ENCODE measurements around the gene LETMD1.
"Not testable (repeated sequence)": the region's sequence is repeated elsewhere in the genome, so short reads cannot be mapped to it uniquely, and the experiment has no call there.

Gene LETMD1

DNA sequence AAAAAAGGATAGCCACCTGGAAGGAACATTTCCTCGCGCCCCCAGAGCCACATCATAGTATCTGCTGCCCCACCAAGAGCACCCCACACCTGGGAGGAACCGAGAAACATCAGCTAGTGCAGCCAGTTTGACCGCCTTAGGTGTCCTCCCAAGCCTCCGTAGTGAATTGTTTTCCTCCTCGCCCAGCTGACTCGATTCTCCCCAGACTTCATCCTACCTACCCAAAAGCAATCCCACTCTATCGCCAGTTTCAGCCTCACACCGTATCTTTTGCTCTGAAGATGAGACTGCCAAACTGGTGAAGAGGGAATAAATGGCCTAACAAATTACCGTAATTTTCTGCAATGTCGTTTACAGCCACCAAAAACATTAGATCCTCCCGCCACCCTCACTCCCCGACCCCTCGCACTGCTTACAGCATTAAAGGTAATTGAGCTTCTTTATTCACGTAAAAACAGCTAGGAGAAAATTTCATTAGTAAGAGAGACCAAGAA lies 20.7 kb upstream of the LETMD1 start:
- no peak for FAIRE-seq

DNA sequence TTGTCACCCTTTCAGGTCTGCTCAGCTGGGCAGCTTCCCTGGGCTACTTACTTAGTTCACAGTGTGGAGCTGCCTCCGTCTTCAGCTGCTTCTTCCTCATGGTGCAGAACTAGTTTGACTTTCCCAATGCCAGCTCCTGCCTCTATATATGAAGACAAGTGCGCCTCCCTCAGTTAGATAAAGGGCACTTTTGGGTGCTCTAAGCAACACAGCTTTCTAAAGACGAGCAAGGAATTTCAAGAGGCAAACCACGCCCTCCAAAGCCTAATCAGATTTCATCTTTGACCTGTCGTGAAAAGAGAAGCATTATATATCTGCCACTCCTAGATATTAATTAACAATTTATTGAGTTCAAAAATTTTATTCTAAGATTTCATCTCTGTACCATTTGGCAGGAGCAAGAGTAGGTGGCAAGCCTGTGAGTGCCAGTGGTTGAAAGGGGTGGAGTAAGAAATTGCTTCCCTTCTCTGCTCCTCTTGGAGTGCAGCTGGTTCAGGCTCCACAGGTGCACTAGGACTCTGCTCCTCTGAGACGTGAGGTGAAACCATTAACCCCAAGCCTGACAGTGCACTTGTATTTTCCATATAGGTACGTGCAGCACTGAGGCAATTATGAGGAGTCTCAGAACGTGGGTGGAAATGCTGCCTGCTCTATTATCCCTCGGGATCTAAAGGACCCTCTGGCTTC lies 19.9 kb upstream of the LETMD1 start:
- no peak for FAIRE-seq

DNA sequence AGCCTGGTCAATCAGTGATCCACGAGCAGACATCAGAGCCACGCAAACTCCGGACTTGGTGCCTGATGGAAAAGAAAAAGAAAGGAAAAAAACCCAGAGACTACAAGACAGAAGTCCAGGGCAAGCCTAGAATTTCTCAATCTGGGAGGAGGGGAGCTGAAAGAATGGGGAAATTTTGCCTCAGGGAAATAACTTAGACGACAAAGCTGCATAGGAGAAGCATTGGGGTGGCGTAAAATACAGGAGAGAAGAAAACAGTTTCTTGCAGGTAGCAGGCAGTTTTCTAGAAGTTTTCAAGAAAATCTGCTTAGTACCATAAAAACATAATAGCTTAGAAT lies 19.3 kb upstream of the LETMD1 start:
- FAIRE-seq: no peak

DNA sequence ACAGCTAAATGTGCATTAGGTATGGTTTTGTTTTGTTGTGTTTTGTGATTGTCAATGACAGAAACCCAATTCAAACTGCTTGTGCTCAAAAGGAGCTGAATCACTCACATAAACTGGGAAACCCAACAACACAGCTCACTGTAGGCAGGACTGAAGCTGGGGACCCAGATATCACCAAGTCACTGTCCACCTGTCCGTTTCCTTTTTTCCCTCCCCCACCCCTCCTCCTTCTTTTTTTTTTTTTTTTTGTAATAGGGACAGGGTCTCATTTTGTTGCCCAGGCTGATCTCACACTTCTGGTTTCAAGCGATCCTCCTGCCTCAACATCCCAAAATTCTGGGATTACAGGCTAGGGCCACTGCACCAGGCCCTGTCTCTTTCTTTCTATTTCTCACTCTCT lies 15.1 kb upstream of the LETMD1 start:
- no peak for FAIRE-seq

DNA sequence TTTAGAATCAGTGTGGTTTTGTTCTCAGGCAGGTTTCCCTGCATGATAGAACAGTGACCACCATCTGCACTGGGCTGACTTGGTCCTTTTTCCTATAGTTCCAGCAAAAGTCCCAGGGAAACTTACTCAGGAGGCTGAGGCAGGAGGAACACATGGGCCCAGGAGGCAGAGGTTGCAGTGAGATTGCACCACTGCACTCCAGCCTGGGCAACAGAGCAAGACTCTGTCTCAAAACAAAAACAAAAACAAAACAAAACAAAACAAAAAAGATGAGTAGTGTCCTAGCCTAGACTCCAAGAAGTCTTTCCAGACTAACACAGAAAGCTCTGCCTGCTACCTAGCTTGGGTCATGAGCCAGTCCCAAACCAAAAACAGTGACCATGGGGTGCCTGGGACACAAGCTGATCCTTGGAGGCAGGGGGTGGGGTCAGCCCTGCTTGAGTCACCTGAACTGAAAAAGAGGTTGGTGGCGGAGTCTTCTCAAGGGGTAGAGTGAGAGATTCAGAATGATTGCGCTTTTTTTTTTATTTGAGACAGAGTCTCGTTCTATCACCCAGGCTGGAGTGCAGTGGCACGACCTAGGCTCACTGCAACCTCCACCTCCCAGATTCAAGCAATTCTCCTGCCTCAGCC lies 14.6 kb upstream of the LETMD1 start:
- no peak for FAIRE-seq

DNA sequence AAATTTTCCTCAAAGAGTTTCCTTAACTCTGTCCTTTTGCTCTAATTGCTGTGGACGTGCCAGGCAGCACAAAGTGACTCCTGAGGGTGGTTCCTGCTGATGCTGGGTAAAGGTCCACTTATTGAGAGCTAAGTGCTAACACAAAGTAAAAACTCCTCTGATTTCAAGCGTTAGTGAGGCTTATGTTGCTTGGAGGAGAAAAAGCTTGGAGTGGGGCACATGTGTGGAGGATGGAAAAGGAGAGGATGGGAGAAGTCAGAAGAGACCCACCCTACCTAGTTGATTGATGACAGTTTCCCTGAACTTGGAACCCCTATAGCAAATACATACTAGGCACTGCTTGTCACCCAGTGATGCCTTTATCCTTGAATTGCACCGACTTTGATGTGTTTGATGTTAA lies 11.8 kb upstream of the LETMD1 start:
- no peak for FAIRE-seq

DNA sequence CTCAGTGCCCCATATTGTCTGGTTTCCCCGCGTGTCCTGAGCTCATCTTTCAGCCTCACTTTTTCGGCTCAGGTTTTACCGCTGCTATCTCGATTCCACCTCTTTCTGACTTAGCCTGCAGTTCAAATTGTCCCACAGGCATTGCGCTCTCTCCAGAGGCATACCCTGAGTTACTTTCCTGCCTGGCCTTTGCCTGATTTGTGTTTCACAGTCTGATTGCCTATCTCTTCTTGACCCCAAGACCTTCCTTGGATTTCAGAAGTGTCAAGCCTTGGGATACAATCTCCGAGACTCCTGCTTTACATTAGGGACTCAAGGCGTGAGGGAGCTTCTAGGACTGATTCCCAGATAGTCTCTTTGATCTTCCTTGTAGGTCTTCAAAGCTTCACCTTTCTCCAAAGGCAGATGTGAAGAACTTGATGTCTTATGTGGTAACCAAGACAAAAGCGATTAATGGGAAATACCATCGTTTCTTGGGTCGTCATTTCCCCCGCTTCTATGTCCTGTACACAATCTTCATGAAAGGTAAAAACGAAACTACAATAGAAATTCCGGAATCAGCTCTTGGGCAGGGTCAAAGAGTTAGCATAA lies 629 bp downstream of the LETMD1 start:
- no peak for FAIRE-seq

DNA sequence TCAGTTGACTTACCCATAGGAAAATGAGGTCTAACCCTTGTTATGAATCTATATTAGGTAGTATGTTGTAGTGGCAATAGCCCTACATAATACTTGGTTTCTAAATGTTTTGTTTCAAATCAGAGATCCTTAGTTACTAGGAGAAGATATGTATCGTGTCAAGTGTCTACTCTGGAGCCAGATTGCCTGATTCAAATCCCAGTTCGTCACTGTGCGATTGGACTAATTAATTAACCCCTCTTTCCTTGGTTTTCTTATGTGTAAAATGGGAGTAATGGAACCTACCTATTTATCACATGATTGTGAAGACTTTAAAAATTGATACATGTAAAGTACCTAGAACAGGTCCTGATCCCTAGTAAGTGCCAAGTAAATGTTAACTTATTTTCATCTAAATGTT lies 1.4 kb downstream of the LETMD1 start:
- no peak for FAIRE-seq

DNA sequence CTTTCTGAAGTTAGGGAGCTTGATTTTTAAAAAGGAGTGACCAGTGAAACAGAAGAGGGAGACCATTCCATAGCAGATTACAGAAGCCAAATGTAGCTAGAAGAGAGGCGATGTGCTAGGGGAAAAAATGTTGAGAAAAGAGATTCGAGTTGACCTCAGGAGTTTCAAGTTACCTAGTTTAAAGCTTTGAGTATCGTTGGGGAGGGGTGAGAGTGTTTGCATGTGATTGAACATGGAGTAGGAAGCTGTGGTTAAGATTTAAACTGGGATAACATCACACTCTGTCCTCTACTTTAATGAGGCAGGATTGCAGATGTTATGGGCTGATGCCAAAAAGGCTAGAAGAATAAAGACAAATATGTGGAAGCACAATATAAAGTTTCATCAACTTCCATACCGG lies 3.7 kb downstream of the LETMD1 start:
- no peak for FAIRE-seq

DNA sequence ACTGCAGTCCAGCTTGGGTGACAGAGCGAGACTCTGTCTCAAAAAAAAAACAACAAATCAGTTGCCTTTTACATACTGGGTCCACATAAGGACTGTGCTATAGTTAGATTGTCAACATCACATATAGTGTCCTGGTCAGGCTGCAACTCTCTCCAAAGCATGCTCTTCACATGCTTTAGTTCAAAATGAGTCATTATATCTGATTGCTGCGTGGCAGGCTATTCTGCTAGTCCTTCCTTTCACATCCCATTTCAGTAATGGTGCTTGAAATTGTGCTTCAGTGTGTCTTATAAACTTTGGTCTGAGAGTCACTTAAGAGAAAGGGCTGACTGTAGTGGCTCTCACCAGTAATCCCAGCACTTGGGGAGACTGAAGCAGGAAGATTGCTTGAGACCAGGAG lies 6.9 kb downstream of the LETMD1 start:
- FAIRE-seq: no peak

DNA sequence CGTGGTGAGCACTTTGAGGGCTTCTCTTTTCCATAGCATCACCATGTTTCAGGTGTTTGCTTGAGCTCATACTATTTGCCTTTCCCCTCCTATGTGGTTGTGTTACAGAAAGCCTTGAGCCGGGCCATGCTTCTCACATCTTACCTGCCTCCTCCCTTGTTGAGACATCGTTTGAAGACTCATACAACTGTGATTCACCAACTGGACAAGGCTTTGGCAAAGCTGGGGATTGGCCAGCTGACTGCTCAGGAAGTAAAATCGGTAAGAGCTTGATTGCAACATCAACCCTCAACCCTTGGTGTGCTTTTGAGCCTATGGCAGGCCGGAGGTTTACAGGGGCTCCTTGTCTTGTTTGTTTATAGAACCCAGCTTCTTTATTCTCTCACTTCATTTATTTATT lies 8.1 kb downstream of the LETMD1 start:
- no peak for FAIRE-seq

DNA sequence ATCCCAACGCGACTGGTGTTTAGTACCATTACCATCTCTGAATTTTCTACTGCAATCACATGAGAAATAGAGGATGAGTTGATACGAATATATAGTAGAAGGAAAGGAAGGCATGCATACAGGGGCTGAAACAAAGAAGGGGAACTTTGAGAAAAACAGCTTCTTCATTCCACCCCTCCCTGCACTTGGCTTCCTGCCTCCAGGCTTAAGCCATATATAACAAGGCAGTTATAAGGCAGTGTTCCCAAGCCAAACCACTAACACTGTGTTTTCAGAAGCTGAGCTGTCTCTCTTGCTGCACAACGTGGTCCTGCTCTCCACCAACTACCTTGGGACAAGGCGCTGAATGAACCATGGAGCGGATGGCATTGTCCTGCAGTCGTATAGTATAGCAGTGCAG lies 11.0 kb downstream of the LETMD1 start:
- FAIRE-seq: no peak

DNA sequence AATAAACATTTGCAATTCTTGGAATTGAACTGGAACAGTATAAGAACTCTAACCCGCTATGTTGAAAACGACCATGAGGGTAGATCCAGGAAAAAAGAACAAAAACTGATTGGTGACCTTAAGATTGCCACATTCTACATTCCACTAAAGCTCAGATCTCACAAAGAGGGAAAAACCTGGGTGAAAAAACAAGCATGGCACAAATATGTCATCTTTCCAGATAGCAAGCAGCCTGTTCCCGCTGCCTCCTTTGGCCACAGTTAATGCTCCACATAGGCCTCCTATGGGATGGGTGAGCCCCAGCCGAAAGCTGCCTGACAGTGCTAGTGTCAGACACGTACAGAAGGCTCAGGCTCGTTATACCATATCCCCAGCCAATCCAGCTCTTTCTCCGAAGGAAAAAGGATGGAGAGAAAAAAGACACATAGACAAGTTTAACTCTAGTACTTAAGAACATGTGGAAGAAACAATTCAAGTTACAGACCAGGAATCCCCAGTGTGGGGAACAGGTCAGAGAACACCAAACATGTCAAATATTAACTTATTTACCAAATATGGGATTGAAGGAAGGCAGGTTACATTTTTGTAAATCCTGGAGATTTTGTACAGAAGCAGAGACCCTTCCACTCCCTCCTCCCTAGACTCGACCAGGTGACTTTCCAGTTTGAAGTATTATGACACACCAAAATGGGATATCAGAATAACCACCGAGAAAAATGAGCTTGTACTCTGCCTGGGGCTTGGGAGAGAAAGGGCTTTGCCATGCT lies 14.7 kb downstream of the LETMD1 start:
- FAIRE-seq: no peak

DNA sequence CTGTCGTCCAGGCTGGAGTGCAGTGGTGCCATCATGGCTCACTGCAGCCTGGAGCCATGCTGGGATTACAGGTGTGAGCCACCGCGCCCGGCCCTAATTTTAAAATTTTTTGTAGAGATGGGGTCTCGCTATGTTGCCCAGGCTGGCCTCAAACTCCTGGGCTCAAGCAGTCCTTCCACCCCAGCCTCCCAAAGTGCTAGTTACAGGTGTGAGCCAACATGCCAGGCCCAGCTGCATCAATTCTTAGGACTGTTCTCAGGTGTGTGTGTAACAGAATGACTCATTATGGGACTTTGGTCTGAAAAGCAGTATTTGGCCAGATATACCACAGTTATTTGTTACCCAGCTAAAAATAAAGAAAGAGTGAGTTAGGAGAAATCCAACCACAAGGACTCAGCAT lies 17.4 kb downstream of the LETMD1 start:
- no peak for FAIRE-seq

DNA sequence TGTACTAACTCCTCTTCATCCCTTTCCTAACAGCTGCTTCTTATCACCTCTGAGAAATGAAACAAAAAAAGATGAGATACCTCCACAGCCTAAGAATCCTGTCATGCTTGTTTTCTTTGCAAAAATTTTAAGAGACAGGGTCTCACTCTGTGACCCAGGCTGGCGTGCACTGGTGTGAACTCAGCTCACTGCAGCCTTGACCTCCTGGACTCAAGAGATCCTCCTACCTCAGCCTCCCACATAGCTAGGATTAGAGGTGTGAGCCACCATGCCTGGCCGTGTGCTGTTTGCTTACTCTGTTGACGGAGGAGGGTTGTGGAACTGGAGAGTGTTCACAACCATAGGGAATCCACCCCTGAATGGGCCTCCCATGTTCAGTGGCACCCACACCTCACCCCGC lies 19.1 kb downstream of the LETMD1 start:
- no peak for FAIRE-seq

DNA sequence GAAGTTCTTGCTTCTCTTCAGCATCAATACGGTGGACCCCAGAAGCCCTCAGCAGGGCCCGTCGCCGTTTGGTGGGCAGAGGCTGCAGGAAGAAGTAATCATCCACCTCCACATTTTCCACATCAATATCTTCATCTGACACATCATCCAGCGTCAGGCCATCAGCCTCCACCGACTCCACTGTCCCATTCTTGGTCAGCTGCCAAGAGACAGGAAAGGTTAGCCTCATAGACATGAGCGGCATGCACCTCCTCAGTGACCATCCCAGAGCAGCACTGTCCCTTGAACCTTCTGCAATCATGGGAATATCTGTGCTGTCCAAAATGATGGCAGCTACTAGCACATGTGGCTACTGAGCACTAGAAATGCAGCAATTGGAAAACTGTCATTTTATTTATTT lies 19.6 kb downstream of the LETMD1 start:
- no peak for FAIRE-seq

DNA sequence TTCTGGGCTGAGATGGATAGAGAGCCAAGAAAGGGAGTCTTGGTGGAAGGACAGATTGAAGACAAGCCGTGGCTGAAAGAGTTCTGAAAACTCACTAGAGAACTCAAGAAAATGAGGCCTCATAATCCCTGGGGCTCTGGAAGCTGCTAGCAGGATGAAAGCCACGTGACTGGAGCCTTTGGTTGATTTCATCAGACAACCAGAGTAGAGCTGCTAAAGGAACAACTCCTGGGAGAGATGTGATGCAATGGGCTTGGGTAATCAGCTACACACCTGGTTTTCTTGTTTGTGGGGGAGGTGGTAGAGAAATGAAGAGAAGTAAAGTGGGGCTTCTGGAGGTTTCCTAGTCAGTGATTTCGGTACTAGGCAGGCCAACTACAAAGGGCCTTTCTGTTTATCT lies 21.9 kb downstream of the LETMD1 start:
- FAIRE-seq: no peak

DNA sequence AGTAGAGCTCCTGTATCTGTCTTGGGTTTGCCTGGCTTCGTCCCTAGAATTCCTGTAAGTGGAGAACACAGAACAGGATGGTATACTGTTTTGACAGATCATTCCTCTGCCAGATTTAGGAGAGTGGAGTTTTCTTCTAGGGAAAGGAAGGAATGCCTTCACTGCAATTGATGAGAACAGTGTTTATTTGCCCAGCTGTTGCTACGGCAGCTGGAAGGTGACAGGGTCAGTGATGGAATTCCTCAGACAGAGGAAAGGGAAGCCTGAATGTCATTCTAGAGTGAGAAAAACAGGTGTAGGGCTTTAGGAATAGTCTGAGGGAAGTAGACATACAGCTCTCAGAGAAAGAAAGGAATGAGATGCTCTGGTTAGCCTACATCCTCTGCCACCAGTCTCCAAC lies 23.5 kb downstream of the LETMD1 start:
- FAIRE-seq: no peak

DNA sequence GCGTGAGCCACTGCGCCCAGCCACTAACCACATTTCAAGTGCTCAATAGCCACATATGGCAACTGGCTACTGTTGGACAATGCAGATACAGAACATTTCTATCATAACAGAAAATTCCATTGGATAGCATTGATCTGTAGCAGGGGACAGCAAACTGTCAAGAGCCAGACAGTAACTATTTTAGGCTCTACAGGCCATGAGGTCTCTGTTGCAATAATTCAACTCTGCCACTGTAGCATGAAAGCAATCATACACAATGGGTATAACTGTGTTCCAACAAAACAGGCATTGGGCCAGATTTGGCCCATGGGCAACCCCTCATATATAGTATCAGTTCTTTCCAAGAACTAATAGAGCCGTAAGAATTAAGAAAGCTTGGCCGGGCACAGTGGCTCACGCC lies 27.3 kb downstream of the LETMD1 start:
- no peak for FAIRE-seq

DNA sequence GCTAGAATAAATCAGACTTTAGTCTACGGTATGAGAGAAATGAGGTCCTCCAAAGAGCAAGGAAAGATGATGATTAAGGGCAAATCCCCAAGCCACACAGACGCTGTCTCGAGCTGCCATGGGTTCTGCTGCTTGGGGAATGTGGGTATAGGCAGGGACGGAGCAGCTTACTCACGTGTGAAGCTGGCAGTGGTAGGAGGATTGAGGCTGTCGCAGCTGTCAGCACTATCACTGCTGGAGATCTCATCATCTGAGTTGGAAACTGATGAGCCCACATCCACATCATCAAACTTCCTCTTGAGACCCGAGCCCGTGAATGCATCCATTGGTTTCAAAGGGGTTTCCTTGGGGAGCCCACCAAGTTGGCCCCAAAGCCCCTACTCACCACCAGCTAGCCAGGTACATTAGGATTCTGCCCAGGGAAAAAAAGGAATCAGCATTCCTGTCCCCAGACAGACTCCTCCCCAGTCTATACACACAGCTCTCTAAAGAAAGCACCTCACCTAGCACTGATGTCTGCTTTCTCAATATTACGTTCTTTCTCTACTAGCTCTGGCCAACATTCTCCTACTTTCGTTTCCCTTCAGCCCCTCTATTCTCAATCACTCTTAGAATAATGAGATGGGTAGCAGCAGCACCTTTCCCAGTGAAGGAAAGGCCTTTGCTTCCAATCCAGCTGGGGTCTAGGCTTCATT lies 28.3 kb downstream of the LETMD1 start:
- no peak for FAIRE-seq

DNA sequence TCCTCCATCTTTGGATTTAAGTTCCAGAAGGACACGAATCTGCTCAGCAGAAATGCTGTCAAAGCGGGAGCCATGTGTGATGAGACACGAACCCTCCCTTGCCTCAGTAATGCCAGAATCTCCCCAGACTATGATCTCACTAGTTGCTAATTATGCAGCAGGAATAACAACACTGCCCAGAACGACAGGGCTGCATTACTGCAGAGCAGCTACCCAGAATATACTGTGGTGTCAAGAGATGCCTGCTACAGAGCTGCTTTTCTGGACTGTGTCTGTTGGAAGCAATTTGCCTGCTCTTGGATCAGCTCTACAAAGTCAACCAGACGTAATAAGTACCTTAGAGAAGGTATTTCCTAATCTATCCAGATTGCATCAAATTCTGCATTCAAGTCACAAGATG lies 29.8 kb downstream of the LETMD1 start:
- no peak for FAIRE-seq

DNA sequence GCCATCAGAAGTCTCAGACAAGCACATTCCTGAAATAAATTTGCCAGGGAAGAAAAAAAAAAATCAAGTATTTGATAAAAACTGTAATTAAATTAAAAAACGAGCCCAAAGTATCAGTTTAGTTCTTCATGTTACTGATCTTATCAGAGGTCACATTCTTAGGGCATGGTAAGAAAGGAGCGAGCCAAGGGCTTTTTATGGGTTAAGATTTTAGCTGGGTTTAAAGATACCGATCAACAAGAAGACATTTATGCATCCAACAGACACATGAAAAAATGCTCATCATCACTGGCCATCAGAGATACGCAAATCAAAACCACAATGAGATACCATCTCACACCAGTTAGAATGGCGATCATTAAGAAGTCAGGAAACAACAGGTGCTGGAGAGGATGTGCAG lies 30.2 kb downstream of the LETMD1 start:
- not testable (repeated sequence) for FAIRE-seq

DNA sequence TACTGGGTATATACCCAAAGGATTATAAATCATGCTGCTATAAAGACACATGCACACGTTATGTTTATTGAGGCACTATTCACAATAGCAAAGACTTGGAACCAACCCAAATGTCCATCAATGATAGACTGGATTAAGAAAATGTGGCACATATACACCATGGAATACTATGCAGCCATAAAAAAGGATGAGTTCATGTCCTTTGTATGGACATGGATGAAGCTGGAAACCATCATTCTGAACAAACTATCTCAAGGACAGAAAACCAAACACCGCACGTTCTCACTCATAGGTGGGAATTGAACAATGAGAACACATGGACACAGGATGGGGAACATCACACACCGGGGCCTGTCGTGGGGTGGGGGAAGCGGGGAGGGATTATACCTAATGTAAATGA lies 30.7 kb downstream of the LETMD1 start:
- FAIRE-seq: not testable (repeated sequence)
